NCI-H1930 (cell line): ENCODE results near the gene TUFM.
"Not testable (repeated sequence)": the region's sequence is repeated elsewhere in the genome, so short reads cannot be mapped to it uniquely, and the experiment has no call there.

ENCODE experiments used
- DNase-seq, 2 experiments: peaks; one replicate each; lab custom pipeline; 2025; lab: John Stamatoyannopoulos, UW

The TUFM gene

GRCh38 chr16:28875134-28876018, 29.2 kb upstream of the TUFM start:
- DNase-seq = no peak

DNA sequence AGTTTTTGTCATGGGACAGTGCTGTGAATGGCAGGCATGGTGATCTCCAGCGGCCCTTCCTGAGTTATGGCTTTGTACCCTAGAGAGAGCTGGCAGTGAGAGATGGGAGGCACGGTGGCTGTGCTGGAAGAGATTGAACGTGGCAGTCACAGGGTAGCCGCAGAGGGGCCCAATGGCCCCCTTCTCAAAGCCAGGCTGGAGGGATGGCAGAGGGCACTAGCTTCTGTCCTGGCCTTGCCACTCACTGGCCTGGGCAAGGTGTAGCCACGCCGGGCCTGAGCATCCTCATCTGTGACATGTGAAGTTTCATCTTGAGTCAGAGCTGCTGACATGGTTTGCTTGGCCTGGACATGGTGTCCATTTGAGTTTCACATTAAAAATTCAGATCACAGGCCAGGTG, 28.3 kb upstream of the TUFM start:
- no peak for DNase-seq

DNA sequence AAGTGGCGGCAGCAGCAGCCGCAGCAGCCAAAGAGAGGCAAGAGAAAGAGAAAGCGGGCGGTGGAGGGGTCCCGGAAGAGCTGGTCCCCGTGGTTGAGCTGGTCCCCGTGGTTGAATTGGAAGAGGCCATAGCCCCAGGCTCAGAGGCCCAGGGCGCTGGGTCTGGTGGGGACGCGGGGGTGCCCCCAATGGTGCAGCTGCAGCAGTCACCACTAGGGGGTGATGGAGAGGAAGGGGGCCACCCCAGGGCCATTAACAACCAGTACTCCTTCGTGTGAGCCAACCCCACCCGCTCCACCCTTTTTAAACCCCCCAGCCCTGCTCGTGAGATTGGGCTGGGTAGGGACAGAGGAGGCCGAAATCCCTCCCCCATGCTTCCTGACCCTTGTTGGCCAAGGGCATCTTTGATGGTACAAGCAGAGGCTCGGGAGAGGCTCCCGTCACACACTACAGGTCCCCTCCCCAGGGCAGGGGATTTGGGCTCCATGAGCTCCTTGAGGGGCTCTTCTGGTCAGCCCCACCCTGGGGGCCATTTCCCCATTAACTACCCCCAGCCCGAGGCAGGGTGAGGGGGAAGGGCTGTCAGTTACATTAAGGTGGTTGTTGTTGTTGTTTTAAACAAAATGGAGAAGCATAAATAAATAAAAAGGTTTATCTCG, 27.5 kb upstream of the TUFM start:
- DNase-seq = no peak

DNA sequence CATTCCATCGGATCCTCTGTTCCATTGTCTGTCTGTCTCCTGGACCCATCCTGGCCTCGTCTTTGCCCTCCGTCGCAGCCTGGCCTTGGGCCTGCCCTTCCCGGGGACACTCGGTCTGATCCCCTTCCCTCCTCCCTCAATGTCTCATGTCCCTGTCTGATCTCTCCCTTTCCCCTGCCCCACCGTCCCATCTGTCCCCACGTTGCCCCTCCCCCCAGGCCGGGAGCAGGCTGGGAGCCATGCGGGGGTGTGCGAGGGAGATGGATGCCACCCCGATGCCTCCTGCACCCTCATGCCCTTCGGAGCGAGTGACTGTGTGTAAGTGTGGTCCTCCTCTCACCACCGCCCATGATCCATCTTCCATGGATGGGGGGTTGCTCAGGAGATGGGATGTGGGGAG, 26.8 kb upstream of the TUFM start:
- no peak for DNase-seq

DNA sequence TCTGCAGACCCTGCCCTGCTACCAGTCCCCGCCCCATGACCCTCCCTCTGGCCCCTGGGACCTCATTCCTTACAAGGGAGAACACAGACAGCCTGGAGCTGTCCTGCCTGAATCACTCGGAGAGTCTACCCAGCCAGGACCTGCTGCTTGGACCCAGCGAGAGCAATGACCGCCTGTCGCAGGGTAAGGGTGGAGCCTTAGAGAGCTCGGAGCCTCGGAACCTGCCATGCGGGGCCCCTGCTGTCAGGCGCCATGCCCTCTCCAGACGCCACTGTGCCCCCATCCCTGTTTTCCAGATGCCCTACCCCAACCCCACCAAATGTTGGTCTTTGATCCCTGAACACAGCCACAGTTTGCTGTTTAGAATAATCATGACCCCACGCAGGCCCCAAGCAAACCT, 23.1 kb upstream of the TUFM start:
- no peak for DNase-seq

DNA sequence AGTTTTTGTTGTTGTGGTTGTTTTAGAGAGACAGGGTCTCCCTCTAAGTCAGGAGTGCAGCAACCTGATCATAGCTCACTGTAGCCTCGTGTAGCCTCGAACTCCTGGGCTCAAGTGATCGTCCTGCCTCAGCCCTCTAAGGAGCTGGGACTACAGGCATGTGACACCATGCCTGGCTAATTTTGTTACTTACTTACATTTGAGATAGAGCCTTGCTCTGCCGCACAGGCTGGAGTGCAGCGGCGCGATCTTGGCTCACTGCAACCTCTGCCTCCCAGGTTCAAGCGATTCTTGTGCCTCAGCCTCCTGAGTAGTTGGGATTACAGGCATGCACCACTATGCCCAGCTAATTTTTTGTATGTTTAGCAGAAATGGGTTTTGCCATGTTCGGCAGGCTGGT, 21.5 kb upstream of the TUFM start:
- DNase-seq = not testable (repeated sequence)

GRCh38 chr16:28867241-28867640, 21.1 kb upstream of the TUFM start:
- DNase-seq = no peak

DNA sequence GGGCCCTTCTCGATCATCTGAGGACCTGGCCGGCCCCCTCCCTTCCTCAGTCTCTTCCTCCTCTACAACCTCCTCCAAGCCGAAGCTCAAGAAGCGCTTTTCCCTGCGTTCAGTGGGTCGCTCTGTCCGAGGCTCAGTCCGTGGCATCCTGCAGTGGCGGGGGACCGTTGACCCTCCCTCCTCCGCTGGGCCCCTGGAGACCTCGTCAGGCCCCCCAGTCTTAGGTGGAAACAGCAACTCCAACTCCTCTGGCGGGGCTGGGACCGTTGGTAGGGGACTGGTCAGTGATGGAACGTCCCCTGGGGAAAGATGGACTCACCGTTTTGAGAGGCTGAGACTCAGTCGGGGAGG, 20.3 kb upstream of the TUFM start:
- no peak for DNase-seq

- no peak for DNase-seq
These were observed 19.7 kb upstream of the TUFM start for GRCh38 chr16:28865722-28866453.

DNA sequence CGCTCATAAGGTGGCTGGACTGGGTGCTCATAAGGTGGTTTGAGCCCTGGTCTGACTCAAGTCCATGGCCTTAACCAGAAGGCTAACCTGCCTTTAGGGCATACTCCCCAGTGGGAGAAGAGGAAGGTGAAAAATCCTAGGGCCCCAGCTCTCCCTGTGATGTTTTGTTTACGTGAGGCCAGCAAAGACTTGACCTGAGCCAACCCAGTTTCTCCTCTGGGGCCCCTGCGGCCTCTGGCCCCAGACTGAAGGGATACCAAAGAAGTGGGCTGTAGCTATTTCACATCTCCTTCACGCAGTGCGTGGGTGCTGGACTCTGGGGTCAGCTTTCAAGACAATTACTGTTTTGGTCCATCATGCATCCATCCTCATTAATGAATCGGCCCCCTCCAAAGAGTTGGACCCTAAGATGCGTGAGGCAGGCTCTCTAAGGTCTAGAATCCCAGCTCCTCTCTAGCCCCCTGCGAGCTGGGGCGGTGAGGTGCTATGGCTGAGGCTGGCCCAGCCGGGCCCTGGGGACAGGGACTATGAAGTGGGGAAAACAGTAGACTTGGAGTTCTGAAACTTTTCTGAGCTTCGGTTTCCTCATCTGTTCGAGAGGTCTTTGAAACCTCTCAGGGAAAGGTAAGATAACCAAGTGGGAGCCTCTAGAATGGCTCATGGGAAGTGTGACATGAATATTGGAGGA, 19.0 kb upstream of the TUFM start:
- DNase-seq = no peak

DNA sequence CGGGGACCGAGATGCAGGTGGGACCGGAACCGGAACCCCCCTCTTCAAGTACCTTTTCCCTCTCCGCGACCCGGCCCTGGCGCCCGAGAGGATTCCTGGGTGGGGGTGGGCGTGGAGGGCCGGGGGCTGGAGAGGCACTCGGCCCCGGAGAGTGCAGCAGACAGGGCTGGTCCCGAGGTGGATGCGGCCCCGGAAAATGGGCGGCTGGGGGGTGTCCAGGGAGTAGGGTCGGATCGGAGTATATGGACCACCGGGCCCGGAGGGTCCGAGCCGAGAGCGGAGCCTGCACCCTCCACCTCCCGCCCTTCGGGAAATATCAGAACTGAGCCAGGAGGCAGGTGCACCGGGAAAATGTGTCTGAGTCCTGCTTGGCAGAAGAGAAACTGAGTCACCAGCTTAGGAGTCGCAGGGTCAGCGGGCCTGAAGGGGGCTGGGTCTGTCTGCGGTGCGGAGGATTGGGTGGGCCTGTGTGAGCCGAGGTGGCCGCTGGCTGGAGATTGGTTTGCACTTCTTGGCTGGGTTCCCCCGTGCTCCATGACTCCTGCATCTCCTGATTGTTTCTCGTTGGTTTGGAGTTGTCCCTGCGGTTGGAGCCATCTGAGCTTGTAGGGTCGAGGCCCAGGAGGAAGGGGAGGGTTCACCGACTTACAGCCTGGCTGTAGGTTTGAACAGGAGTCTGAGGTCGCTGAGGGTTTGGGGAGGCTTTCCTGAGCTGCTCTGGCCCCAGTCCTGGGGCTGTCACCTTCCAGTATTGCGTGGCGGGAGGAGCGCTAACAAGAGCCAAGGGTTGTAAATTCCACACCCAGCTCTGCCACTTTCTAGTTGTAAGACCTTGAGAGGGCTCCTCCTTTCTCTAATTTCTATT, 18.0 kb upstream of the TUFM start:
- DNase-seq = no peak

DNA sequence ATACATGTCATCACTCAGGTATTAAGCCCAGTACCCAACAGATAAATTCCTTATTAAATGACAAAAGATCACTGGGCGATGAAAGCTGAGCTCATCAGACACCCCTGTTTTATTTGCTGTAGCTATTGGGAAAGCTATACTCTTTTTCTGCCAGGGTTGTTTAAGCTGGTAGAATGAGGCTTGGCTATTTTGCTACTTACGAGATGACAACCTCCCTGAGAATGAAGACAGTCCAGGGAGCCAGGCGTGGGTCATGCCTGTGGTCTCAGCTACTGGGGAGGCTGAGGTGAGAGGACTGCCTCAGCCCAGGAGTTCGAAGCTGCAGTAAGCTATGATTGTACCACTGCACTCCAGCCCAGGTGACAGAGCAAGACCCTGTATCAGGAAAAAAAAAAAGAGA, 13.2 kb upstream of the TUFM start:
- DNase-seq = no peak

DNA sequence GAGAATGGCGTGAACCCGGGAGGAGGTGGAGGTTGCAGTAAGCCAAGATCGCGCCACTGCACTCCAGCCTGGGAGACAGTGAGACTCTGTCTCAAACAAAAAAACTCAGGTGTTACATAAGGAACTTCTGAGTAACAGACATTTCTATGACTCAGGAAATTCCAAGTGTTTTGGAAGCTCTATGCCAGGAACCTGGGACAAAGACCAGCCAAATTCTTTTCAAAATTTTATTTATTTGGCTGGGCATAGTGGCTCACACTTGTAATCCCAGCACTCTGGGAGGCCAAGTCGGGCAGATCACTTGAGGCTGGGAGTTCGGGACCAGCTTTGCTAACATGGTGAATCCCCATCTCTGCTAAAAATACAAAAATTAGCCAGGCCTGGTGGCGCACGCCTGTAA, 12.3 kb upstream of the TUFM start:
- no peak for DNase-seq

DNA sequence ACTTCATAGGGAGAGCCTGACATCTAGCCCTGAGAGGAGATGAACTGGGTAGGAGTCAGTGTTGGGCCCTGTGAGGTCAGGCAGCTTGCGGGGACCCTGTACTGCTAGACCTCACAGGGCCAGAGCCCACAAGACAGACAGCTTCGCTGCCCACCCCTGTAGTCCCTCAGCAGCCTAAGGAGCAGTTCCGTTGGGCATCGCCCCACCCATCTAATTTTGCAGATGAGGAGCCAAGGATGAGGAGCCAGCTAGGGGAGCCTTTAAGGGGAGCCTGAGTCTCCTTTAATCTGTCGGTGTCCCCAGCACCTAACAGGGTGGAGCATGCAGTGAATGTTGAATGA, 755 bp upstream of the TUFM start:
- no peak for DNase-seq

DNA sequence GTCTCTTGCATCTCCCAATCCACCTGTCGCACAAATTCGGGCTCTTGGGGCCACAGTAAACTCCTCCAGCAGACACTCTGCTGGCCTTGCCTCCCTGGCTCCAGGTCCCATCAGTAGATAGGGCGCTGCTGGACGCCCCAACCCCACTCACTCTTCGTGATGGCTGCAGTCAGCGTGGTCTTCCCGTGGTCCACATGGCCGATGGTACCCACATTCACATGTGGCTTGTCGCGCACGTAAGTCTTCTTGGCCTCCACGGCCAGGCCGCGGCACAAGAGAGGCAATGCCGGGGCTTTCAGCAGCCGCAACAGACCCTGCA, 428 bp downstream of the TUFM start:
- no peak for DNase-seq

DNA sequence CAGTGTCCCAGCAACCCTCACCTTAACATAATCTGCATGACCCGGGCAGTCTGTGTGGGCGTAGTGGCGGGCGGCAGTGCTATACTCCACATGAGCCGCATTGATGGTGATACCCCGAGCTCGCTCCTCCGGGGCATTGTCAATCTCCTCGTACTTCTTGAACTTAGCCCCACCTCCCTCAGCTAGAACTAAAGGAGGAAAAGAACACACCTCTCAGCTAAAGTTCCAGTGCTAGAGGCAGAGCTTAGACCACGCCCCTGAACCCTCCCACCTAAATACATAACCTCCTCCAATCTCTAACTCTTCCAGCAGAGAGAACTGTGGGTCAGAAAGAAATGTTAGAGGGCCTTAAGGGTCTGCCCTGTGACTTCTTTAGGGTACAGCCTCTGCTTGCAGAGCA, 855 bp downstream of the TUFM start:
- DNase-seq = no peak

DNA sequence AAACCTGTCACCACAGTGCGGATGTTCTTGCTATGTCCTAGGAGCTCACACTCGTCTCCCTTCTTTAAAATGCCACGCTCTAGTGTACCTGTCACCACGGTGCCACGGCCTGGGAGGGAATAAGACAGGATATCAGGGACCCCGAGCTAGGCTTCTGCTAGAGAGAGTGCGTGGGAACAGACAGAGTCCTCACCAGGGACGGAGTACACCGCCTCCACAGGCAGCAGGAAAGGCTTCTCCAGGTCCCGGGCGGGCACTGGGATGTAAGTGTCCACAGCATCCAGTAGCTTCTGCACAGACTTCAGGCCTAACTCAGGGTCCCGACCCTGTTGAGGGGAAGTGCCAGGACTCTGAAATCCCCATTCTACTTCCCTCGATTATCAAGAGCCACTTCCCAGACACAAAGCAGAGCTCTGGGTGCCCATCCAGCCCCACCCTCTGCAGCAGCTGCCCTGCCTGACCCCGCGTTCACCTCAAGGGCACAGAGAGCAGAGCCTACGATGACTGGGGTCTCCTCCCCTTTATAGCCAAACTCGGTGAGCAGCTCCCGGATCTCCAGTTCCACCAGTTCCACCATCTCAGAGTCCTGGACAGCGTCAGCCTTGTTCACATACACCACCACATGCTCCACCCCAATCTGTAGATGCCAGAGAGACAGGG, 1.8 kb downstream of the TUFM start:
- DNase-seq = no peak

- no peak for DNase-seq
These were observed 2.4 kb downstream of the TUFM start for GRCh38 chr16:28843766-28844165.

GRCh38 chr16:28842696-28843095, 3.5 kb downstream of the TUFM start:
- no peak for DNase-seq

DNA sequence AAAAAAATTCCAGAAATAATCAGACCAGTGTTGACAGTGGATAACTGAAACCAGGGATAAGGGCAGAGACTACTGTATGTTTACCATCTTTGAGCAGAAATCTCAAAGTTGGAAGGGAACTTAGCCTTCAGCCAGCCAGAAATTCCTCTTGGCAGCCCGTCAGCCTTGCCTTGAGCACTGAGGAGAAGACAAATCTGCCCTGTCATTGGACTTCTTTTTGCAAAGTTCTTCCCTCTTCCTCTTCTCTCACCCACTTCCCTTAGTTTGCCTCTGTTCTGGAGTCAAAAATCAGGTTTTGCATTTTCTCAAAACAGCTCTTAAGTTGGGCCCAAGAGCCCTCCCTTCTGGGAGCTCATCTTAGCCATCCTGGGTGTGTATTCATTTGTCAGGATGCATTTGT, 6.2 kb downstream of the TUFM start:
- DNase-seq = no peak

DNA sequence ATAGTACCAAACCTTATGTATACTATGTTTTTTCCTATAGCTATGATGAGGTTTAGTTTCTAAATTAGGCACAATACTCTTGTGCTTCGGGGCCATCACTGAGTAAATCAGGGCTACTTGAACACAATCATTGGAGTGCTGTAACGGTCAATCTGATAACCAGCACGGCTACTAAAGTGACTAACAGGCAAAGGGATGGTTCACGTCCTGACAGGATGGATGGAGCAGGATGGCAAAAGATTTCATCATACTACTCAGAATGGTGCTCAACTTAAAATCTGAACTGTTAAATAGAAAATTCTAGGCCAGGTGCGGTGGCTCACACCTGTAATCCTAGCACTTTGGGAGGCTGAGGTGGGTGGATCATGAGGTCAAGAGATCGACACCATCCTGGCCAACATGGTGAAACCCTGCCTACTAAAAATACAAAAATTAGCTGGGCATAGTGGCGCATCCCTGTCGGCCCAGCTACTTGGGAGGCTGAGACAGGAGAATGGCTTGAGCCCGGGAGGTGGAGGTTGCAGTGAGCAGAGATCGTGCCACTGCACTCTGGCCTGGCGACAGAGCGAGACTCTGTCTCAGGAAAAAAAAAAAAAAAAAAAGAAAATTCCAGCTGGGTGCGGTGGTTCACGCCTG, 7.0 kb downstream of the TUFM start:
- no peak for DNase-seq
